ENCODE data around the gene TMEM31. TPM values are rescaled to one million over a fixed set of nuclear protein-coding genes. Genes with fewer than 3 reads are reported as not detected.

The TMEM31 gene
- total and polyA plus RNA-seq, 2 experiments from 2014 or later, result 0.60 TPM; not detected in 1

DNA sequence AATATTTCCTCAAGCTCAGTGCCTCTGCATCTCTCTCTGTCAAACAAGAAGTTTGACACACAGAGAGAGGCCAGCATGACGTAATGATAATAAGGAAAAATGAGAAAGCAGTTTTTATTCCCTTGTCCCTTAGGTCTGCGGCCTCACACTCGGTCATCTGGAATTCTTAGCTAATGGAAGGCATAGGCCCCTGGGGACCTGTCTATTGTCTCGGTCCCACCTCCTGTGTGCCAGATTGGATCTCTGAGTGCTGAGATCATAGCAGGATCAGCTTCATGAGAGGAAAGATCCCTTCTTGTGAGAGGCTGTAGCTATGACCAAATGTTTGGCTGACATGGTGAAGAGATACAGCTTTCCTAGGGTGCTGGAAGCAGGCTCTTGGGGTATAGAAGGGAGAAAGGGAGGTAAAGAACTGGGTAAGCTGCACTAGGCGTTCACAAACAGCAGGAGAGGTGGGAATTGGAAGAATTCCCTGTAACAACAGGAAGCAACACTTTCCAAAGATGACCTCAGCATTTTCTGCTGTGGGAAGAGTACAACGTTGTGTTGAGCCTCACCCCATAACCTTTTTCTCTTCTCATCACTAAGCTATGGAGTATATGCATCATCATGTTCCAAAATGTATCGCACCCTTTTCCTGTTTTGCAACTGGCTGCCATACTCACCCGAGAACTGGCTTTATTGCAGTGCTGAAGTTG is 20.2 kb downstream of the TMEM31 start (continued):
- TF ChIP-seq, protein P1, sequence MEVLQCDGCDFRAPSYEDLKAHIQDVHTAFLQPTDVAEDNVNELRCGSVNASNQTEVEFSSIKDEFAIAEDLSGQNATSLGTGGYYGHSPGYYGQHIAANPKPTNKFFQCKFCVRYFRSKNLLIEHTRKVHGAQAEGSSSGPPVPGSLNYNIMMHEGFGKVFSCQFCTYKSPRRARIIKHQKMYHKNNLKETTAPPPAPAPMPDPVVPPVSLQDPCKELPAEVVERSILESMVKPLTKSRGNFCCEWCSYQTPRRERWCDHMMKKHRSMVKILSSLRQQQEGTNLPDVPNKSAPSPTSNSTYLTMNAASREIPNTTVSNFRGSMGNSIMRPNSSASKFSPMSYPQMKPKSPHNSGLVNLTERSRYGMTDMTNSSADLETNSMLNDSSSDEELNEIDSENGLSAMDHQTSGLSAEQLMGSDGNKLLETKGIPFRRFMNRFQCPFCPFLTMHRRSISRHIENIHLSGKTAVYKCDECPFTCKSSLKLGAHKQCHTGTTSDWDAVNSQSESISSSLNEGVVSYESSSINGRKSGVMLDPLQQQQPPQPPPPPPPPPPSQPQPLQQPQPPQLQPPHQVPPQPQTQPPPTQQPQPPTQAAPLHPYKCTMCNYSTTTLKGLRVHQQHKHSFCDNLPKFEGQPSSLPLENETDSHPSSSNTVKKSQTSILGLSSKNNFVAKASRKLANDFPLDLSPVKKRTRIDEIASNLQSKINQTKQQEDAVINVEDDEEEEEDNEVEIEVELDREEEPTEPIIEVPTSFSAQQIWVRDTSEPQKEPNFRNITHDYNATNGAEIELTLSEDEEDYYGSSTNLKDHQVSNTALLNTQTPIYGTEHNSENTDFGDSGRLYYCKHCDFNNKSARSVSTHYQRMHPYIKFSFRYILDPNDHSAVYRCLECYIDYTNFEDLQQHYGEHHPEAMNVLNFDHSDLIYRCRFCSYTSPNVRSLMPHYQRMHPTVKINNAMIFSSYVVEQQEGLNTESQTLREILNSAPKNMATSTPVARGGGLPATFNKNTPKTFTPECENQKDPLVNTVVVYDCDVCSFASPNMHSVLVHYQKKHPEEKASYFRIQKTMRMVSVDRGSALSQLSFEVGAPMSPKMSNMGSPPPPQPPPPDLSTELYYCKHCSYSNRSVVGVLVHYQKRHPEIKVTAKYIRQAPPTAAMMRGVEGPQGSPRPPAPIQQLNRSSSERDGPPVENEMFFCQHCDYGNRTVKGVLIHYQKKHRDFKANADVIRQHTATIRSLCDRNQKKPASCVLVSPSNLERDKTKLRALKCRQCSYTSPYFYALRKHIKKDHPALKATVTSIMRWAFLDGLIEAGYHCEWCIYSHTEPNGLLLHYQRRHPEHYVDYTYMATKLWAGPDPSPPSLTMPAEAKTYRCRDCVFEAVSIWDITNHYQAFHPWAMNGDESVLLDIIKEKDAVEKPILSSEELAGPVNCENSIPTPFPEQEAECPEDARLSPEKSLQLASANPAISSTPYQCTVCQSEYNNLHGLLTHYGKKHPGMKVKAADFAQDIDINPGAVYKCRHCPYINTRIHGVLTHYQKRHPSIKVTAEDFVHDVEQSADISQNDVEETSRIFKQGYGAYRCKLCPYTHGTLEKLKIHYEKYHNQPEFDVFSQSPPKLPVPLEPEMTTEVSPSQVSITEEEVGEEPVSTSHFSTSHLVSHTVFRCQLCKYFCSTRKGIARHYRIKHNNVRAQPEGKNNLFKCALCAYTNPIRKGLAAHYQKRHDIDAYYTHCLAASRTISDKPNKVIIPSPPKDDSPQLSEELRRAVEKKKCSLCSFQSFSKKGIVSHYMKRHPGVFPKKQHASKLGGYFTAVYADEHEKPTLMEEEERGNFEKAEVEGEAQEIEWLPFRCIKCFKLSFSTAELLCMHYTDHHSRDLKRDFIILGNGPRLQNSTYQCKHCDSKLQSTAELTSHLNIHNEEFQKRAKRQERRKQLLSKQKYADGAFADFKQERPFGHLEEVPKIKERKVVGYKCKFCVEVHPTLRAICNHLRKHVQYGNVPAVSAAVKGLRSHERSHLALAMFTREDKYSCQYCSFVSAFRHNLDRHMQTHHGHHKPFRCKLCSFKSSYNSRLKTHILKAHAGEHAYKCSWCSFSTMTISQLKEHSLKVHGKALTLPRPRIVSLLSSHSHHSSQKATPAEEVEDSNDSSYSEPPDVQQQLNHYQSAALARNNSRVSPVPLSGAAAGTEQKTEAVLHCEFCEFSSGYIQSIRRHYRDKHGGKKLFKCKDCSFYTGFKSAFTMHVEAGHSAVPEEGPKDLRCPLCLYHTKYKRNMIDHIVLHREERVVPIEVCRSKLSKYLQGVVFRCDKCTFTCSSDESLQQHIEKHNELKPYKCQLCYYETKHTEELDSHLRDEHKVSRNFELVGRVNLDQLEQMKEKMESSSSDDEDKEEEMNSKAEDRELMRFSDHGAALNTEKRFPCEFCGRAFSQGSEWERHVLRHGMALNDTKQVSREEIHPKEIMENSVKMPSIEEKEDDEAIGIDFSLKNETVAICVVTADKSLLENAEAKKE (CRISPR knock-in tag; IDR thresholded peaks at IDR 0.05), result no peak
- no peak for TF ChIP-seq CREB1 (CRISPR knock-in tag; IDR thresholded peaks at IDR 0.05; ENCODE audit: low read depth)
- TF ChIP-seq, protein P2, sequence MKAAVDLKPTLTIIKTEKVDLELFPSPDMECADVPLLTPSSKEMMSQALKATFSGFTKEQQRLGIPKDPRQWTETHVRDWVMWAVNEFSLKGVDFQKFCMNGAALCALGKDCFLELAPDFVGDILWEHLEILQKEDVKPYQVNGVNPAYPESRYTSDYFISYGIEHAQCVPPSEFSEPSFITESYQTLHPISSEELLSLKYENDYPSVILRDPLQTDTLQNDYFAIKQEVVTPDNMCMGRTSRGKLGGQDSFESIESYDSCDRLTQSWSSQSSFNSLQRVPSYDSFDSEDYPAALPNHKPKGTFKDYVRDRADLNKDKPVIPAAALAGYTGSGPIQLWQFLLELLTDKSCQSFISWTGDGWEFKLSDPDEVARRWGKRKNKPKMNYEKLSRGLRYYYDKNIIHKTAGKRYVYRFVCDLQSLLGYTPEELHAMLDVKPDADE (IDR thresholded peaks at IDR 0.05), result no peak
- no peak for TF ChIP-seq POLR2AphosphoS5 (IDR thresholded peaks at IDR 0.05; ENCODE audit: low read depth)
- TF ChIP-seq NANOG (IDR thresholded peaks at IDR 0.05; ENCODE audit: borderline replicate concordance), result no peak

DNA sequence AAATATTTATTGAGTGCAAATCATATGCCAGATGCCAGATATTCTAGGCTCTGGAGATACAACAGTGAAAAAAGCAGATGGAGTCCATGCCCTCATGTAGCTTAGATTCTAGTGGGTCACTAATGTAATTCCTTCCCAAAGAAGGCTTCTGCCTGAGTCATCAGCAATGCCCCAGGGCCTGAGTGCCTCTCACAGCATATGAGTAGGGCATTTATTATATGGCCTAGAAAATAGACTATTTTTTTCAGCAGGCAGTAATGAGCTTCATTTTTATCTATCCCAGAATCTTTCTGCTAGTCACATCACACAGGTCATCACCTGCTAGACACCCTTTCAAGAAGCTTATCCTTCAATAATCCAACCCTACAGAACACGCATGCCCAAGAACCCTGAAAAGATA is 22.3 kb downstream of the TMEM31 start:
- Histone ChIP-seq H3K27ac (ENCODE audit: low read depth) (no peak overlapping the region), H2AFZ (no peak overlapping the region), H3K79me2 (replicated peaks; ENCODE audit: insufficient read depth) (no peaks in the 10 kb centered on the region), H3F3A (replicated peaks; ENCODE audit: low read depth) (no peaks in the 10 kb centered on the region), H4K20me1 (replicated peaks; ENCODE audit: insufficient read depth) (no peaks in the 10 kb centered on the region), H3K4me2 (no peak overlapping the region), H3K4me3 (no peak overlapping the region), H3K9me2 (ENCODE audit: insufficient read depth) (no peaks in the 10 kb centered on the region), H3K4me1 (ENCODE audit: insufficient read depth) (peaks cover 31% of the 10 kb centered on the region), H3K27me3 (ENCODE audit: insufficient read depth) (no peaks in the 10 kb centered on the region), H3K36me3 (ENCODE audit: insufficient read depth) (no peaks in the 10 kb centered on the region)
- no peak for DNase-seq (ENCODE audit: low spot score)
- Mint-ChIP-seq H3K36me3 (ENCODE audit: low read depth) (no peaks in the 10 kb centered on the region), H3K27ac (no peak overlapping the region), H3K27me3 (ENCODE audit: insufficient read depth, low read depth, poor library complexity) (peaks cover 2% of the 10 kb centered on the region), H3K4me3 (no peak overlapping the region), H3K4me1 (peaks cover 42% of the 10 kb centered on the region), H3K9me3 (no peaks in the 10 kb centered on the region; the same call in 2 of the 3 replicates)
- no peak for ATAC-seq
- TF ChIP-seq POLR2AphosphoS5 (IDR thresholded peaks at IDR 0.05; ENCODE audit: low read depth) (no peak), EZH2phosphoT487 (IDR thresholded peaks at IDR 0.05; ENCODE audit: unreplicated experiment) (no peak)
- TF ChIP-seq, protein P3, sequence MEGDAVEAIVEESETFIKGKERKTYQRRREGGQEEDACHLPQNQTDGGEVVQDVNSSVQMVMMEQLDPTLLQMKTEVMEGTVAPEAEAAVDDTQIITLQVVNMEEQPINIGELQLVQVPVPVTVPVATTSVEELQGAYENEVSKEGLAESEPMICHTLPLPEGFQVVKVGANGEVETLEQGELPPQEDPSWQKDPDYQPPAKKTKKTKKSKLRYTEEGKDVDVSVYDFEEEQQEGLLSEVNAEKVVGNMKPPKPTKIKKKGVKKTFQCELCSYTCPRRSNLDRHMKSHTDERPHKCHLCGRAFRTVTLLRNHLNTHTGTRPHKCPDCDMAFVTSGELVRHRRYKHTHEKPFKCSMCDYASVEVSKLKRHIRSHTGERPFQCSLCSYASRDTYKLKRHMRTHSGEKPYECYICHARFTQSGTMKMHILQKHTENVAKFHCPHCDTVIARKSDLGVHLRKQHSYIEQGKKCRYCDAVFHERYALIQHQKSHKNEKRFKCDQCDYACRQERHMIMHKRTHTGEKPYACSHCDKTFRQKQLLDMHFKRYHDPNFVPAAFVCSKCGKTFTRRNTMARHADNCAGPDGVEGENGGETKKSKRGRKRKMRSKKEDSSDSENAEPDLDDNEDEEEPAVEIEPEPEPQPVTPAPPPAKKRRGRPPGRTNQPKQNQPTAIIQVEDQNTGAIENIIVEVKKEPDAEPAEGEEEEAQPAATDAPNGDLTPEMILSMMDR (conservative IDR thresholded peaks at IDR 0.05; ENCODE audit: low read depth in 2 of 2), result no peak
- TF ChIP-seq, protein P2 (IDR thresholded peaks at IDR 0.05), result no peak

Measured in GM23338 (cell line).